NB4 (cell line): ENCODE results near the gene XPA.
"Not testable (repeated sequence)": the region's sequence is repeated elsewhere in the genome, so short reads cannot be mapped to it uniquely, and the experiment has no call there.

Experiments used
- DNase-seq: peaks from one replicate; pipeline ENCODE4 v3.0.0; 2010; ENCODE audit warnings: low read depth
- H3K4me3 ChIP-seq: one replicate; pipeline ENCODE4 v1.5.1; 2011; ENCODE audit warnings: mild to moderate bottlenecking, low read depth, low read length, moderate library complexity
- CTCF ChIP-seq: IDR thresholded peaks from one replicate; pipeline ENCODE4 v1.5.1; 2012; ENCODE audit warnings: low read depth, low read length
- MAX ChIP-seq: IDR thresholded peaks from 2 replicates; pipeline ENCODE4 v1.6.1; 2011; ENCODE audit warnings: low read depth, low read length
- MYC ChIP-seq: IDR thresholded peaks from 2 replicates; pipeline ENCODE4 v1.6.1; 2011; ENCODE audit warnings: low read depth, low read length
- POLR2A ChIP-seq: IDR thresholded peaks from 2 replicates; pipeline ENCODE4 v1.6.1; 2011; ENCODE audit warnings: mild to moderate bottlenecking; ENCODE audit not compliant: insufficient read length; ENCODE audit errors: extremely low read depth

XPA gene

GRCh38 chr9:97705354-97705950, 8.3 kb upstream of the XPA start:
- no peak overlapping the region for H3K4me3 ChIP-seq
- peak; percentile 32 for DNase-seq
- TF ChIP-seq MAX (no peak), POLR2A (no peak), MYC (no peak), CTCF (no peak)

- TF ChIP-seq POLR2A (no peak), MYC (no peak), MAX (no peak), CTCF (no peak)
- no peak for DNase-seq
- H3K4me3 ChIP-seq, result no peak overlapping the region
Measured at GRCh38 chr9:97704851-97705250, 7.7 kb upstream of the XPA start.

GRCh38 chr9:97704345-97704677, 7.2 kb upstream of the XPA start:
- no peak overlapping the region for H3K4me3 ChIP-seq
- DNase-seq, result no peak
- no peak for TF ChIP-seq POLR2A
- no peak for TF ChIP-seq CTCF
- TF ChIP-seq MAX, result no peak
- no peak for TF ChIP-seq MYC

- no peak for TF ChIP-seq MAX
- no peak for TF ChIP-seq CTCF
- TF ChIP-seq POLR2A, result no peak
- no peak for TF ChIP-seq MYC
- H3K4me3 ChIP-seq, result no peak overlapping the region
- DNase-seq, result peak; percentile 59
Measured at GRCh38 chr9:97703437-97704344, 6.6 kb upstream of the XPA start.

- not testable (repeated sequence) for DNase-seq, H3K4me3 ChIP-seq
Measured at GRCh38 chr9:97699824-97700223, 2.7 kb upstream of the XPA start.

GRCh38 chr9:97699281-97699680, 2.1 kb upstream of the XPA start:
- DNase-seq, result peak; percentile 53

GRCh38 chr9:97698865-97699264, 1.7 kb upstream of the XPA start:
- TF ChIP-seq MYC, result no peak
- no peak for TF ChIP-seq MAX
- TF ChIP-seq POLR2A, result no peak
- TF ChIP-seq CTCF, result no peak
- no peak overlapping the region for H3K4me3 ChIP-seq

More at GRCh38 chr9:97699281-97699680, 2.1 kb upstream of the XPA start:
- H3K4me3 ChIP-seq, result not testable (repeated sequence)

More at GRCh38 chr9:97698865-97699264, 1.7 kb upstream of the XPA start:
- DNase-seq, result no peak
